ENCODE measurements around the gene TLK2. TPM values are rescaled to one million over a fixed set of nuclear protein-coding genes. Genes with fewer than 3 reads are reported as not detected.

TLK2 gene
- total RNA-seq, 4 donors from 2014 or later = 35.2 to 49.2 (median 43.6) TPM

- TF ChIP-seq, protein P1, sequence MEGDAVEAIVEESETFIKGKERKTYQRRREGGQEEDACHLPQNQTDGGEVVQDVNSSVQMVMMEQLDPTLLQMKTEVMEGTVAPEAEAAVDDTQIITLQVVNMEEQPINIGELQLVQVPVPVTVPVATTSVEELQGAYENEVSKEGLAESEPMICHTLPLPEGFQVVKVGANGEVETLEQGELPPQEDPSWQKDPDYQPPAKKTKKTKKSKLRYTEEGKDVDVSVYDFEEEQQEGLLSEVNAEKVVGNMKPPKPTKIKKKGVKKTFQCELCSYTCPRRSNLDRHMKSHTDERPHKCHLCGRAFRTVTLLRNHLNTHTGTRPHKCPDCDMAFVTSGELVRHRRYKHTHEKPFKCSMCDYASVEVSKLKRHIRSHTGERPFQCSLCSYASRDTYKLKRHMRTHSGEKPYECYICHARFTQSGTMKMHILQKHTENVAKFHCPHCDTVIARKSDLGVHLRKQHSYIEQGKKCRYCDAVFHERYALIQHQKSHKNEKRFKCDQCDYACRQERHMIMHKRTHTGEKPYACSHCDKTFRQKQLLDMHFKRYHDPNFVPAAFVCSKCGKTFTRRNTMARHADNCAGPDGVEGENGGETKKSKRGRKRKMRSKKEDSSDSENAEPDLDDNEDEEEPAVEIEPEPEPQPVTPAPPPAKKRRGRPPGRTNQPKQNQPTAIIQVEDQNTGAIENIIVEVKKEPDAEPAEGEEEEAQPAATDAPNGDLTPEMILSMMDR (IDR thresholded peaks at IDR 0.05; ENCODE audit: low read depth) = no peak
Observed at GRCh38 chr17:62615503-62615902, 136.9 kb downstream of the TLK2 start.

- TF ChIP-seq, protein P1 (IDR thresholded peaks at IDR 0.05; ENCODE audit: low read depth) = no peak
Observed at GRCh38 chr17:62616993-62617893, 138.6 kb downstream of the TLK2 start.

GRCh38 chr17:62617894-62618472 is 139.4 kb downstream of the TLK2 start:
- TF ChIP-seq, protein P1 (IDR thresholded peaks at IDR 0.05; ENCODE audit: low read depth) = no peak

- TF ChIP-seq, protein P1 (IDR thresholded peaks at IDR 0.05; ENCODE audit: low read depth) = no peak
Observed at GRCh38 chr17:62618647-62619416, 140.2 kb downstream of the TLK2 start.

GRCh38 chr17:62619417-62620155 is 141.0 kb downstream of the TLK2 start:
- TF ChIP-seq, protein P1 (IDR thresholded peaks at IDR 0.05; ENCODE audit: low read depth) = no peak

- TF ChIP-seq, protein P1 (IDR thresholded peaks at IDR 0.05; ENCODE audit: low read depth) = no peak
Observed at GRCh38 chr17:62621223-62621622, 142.6 kb downstream of the TLK2 start.

Data from subcutaneous adipose tissue (tissue), 4 donors.